Hepatocyte (in vitro differentiated cells): ENCODE measurements around the gene ACP7. TPM values are rescaled to one million over a fixed set of nuclear protein-coding genes. Genes with fewer than 3 reads are reported as not detected.

Source experiments
- DNase-seq: peaks from one replicate; pipeline ENCODE4 v3.0.0-alpha.2; 2016; ENCODE audit warnings: low spot score
- H2AFZ ChIP-seq: fragments of 200-600 bp; sonication (generic); 2 replicates; pipeline ENCODE4 v1.6.0; 2016; ENCODE audit warnings: antibody characterized with exemption, mild to moderate bottlenecking
- H3K27ac ChIP-seq: fragments of 200-600 bp; sonication (generic); 2 replicates; pipeline ENCODE4 v1.5.1; 2016; ENCODE audit warnings: mild to moderate bottlenecking
- H3K27me3 ChIP-seq: fragments of 200-600 bp; sonication (generic); 2 replicates; pipeline ENCODE4 v1.6.1; 2016
- H3K36me3 ChIP-seq: fragments of 200-600 bp; sonication (generic); replicated peaks from 2 replicates; pipeline ENCODE4 v1.5.1; 2016; ENCODE audit warnings: low read depth; ENCODE audit not compliant: insufficient read depth
- H3K4me1 ChIP-seq: fragments of 200-600 bp; sonication (generic); 2 replicates; pipeline ENCODE4 v1.5.1; 2016; ENCODE audit warnings: mild to moderate bottlenecking, moderate library complexity; ENCODE audit not compliant: insufficient read depth
- H3K4me2 ChIP-seq: fragments of 200-600 bp; sonication (generic); 2 replicates; pipeline ENCODE4 v1.6.0; 2016
- H3K4me3 ChIP-seq: fragments of 200-600 bp; sonication (generic); 2 replicates; pipeline ENCODE4 v1.5.1; 2016; ENCODE audit warnings: mild to moderate bottlenecking
- H3K79me2 ChIP-seq: fragments of 200-600 bp; sonication (generic); 2 replicates; pipeline ENCODE4 v1.6.0; 2017; ENCODE audit warnings: mild to moderate bottlenecking
- H3K9me2 ChIP-seq: fragments of 200-600 bp; sonication (generic); replicated peaks from 2 replicates; pipeline ENCODE4 v1.6.0; 2017; ENCODE audit warnings: mild to moderate bottlenecking; ENCODE audit not compliant: insufficient read depth
- H3K9me3 ChIP-seq: fragments of 200-600 bp; sonication (generic); 2 replicates; pipeline ENCODE4 v1.5.1; 2016; ENCODE audit warnings: low read depth, mild to moderate bottlenecking
- H4K20me1 ChIP-seq: fragments of 200-600 bp; sonication (generic); 2 replicates; pipeline ENCODE4 v1.6.0; 2016; ENCODE audit warnings: mild to moderate bottlenecking; ENCODE audit not compliant: insufficient read depth, poor library complexity, severe bottlenecking
- EZH2 ChIP-seq: fragments of 200-600 bp; sonication (generic); IDR thresholded peaks from 2 replicates; pipeline ENCODE4 v1.6.1; 2016; ENCODE audit warnings: antibody characterized with exemption, mild to moderate bottlenecking, borderline replicate concordance
- EZH2phosphoT487 ChIP-seq: fragments of 200-600 bp; sonication (generic); IDR thresholded peaks from one replicate; pipeline ENCODE4 v1.6.1; 2018; ENCODE audit warnings: antibody characterized with exemption, mild to moderate bottlenecking, low read depth, moderate library complexity; ENCODE audit not compliant: unreplicated experiment, severe bottlenecking
- WGBS: methylation state at CpG from one replicate; pipeline ENCODE4 v1.1.6; 2016; ENCODE audit warnings: low lambda C conversion rate; ENCODE audit errors: missing lambda C conversion rate; 5-methylcytosine and 5-hydroxymethylcytosine counted together
- polyA plus RNA-seq: library from polyadenylated mRNA; unstranded; fragments of >200 nt; fragmentation: Nextera tagmentation; extraction: Ambion mirVana; gene quantifications from 2 replicates; pipeline ENCODE4 v1.2.1, GENCODE V29; 2016
- total RNA-seq: library from RNA; depleted of rRNA; stranded (reverse); fragments of >200 nt; gene quantifications from 2 replicates; pipeline ENCODE4 v1.2.3, GENCODE V29; 2014
- TF ChIP-seq, protein P1 (sequence below): fragments of 200-600 bp; sonication (generic); IDR thresholded peaks from 2 replicates; pipeline ENCODE4 v1.5.1; 2016; ENCODE audit warnings: antibody characterized with exemption, mild to moderate bottlenecking; ENCODE audit not compliant: poor library complexity

The ACP7 gene
- total and polyA plus RNA-seq, 2 experiments from 2014 or later: 0.13 to 0.23 TPM

DNA sequence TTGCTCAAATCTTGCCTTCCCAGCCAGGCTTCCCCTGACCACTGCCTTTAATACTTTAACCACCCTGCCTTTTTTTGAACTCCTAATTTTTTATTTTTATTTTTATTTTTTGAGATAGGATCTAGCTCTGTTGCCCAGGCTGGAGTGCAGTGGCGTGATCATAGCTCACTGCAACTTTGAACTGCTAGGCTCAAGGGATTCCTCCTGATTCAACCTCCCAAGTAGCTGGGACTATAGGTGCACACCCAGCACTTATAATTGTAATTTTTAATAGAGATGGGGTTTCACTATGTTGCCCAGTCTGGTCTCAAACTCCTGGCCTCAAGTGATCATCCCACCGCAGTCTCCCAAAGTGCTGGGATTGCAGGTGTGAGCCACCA lies 30.1 kb upstream of the ACP7 start:
- 94% methylated on average over 2 of the region's 2 CpGs for WGBS
- Histone ChIP-seq H3K4me1 (peaks cover 4% of the 10 kb centered on the region), H3K36me3 (no peaks in the 10 kb centered on the region), H3K4me3 (no peak overlapping the region), H3K4me2 (peak overlapping the region; percentile 36), H3K27me3 (no peaks in the 10 kb centered on the region), H2AFZ (no peak overlapping the region), H3K9me3 (no peaks in the 10 kb centered on the region), H4K20me1 (no peaks in the 10 kb centered on the region), H3K79me2 (no peaks in the 10 kb centered on the region), H3K27ac (peak overlapping the region; percentile 83), H3K9me2 (no peaks in the 10 kb centered on the region)
- TF ChIP-seq EZH2 (no peak), EZH2phosphoT487 (no peak)
- TF ChIP-seq, protein P1, sequence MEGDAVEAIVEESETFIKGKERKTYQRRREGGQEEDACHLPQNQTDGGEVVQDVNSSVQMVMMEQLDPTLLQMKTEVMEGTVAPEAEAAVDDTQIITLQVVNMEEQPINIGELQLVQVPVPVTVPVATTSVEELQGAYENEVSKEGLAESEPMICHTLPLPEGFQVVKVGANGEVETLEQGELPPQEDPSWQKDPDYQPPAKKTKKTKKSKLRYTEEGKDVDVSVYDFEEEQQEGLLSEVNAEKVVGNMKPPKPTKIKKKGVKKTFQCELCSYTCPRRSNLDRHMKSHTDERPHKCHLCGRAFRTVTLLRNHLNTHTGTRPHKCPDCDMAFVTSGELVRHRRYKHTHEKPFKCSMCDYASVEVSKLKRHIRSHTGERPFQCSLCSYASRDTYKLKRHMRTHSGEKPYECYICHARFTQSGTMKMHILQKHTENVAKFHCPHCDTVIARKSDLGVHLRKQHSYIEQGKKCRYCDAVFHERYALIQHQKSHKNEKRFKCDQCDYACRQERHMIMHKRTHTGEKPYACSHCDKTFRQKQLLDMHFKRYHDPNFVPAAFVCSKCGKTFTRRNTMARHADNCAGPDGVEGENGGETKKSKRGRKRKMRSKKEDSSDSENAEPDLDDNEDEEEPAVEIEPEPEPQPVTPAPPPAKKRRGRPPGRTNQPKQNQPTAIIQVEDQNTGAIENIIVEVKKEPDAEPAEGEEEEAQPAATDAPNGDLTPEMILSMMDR: no peak
- no peak for DNase-seq

- Histone ChIP-seq H3K27me3 (no peaks in the 10 kb centered on the region), H4K20me1 (no peaks in the 10 kb centered on the region), H3K36me3 (no peaks in the 10 kb centered on the region)
These were observed 26.6 kb upstream of the ACP7 start for GRCh38 chr19:39057615-39058014.

GRCh38 chr19:39059302-39059701 lies 24.9 kb upstream of the ACP7 start:
- H4K20me1 ChIP-seq: no peaks in the 10 kb centered on the region
- H3K9me3 ChIP-seq: no peaks in the 10 kb centered on the region
- no peaks in the 10 kb centered on the region for H3K4me1 ChIP-seq
- no peaks in the 10 kb centered on the region for H3K27me3 ChIP-seq
- no peak overlapping the region for H2AFZ ChIP-seq
- TF ChIP-seq EZH2: no peak
- no peak for TF ChIP-seq EZH2phosphoT487
- TF ChIP-seq, protein P1: no peak
- no peaks in the 10 kb centered on the region for H3K79me2 ChIP-seq
- H3K9me2 ChIP-seq: no peaks in the 10 kb centered on the region
- H3K4me3 ChIP-seq: no peak overlapping the region
- no peak overlapping the region for H3K27ac ChIP-seq
- no peaks in the 10 kb centered on the region for H3K36me3 ChIP-seq
- DNase-seq: no peak
- no peak overlapping the region for H3K4me2 ChIP-seq

More at GRCh38 chr19:39057615-39058014, 26.6 kb upstream of the ACP7 start:
- Histone ChIP-seq H3K4me3 (no peak overlapping the region), H3K27ac (no peak overlapping the region), H3K79me2 (no peaks in the 10 kb centered on the region), H2AFZ (no peak overlapping the region), H3K4me2 (no peak overlapping the region), H3K9me2 (no peaks in the 10 kb centered on the region), H3K9me3 (no peaks in the 10 kb centered on the region), H3K4me1 (peaks cover 4% of the 10 kb centered on the region)
- WGBS: 90% methylated on average over 3 of the region's 3 CpGs
- TF ChIP-seq EZH2: no peak
- TF ChIP-seq, protein P1: no peak
- no peak for DNase-seq

DNA sequence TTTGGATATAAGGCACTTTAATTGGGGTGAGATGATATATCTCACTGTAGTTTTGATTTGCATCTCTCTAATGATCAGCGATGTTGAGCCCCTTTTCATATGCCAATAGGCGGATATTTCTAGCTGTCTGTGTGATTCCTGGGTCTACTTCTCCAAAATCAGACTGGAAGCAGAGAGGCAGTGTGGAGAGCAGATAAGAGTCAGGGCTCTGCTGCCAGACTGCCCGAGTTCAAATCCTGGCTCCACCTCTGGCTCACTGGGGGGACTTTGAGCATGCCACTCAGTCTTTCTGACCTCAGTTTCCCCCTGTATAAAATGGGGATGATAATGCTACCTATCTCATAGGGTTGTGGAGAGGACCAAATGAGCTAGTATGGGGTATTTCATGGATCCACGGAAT lies 24.0 kb upstream of the ACP7 start:
- H2AFZ ChIP-seq: no peak overlapping the region
- no peaks in the 10 kb centered on the region for H3K9me2 ChIP-seq
- no peaks in the 10 kb centered on the region for H3K27me3 ChIP-seq
- 82% methylated on average over 4 of the region's 4 CpGs for WGBS
- H4K20me1 ChIP-seq: no peaks in the 10 kb centered on the region
- no peak for DNase-seq
- H3K27ac ChIP-seq: no peak overlapping the region
- TF ChIP-seq EZH2phosphoT487: no peak
- TF ChIP-seq, protein P1: no peak
- no peak for TF ChIP-seq EZH2
- no peaks in the 10 kb centered on the region for H3K9me3 ChIP-seq
- H3K36me3 ChIP-seq: no peaks in the 10 kb centered on the region
- H3K4me2 ChIP-seq: no peak overlapping the region
- no peaks in the 10 kb centered on the region for H3K79me2 ChIP-seq
- no peaks in the 10 kb centered on the region for H3K4me1 ChIP-seq
- H3K4me3 ChIP-seq: no peak overlapping the region
